AG04449 (cell line): ENCODE results near the gene POLR3K.

ENCODE experiments used
- CTCF ChIA-PET: fragments of 350-600 bp; formaldehyde crosslinking; extraction: SDS; loops from one replicate; lab custom pipeline; 2021; ENCODE audit warnings: antibody characterized with exemption; lab: Yijun Ruan, JAX
- POLR2A ChIA-PET: fragments of 400-600, 350-600 bp; formaldehyde crosslinking; extraction: SDS; loops from one replicate; lab custom pipeline; 2020; ENCODE audit warnings: antibody characterized with exemption, inconsistent platforms; lab: Yijun Ruan, JAX
- DNase-seq: peaks from one replicate; pipeline ENCODE4 v3.0.0-alpha.2; 2010; ENCODE audit warnings: low read depth, low spot score
- H3K4me3 ChIP-seq: 2 replicates; pipeline ENCODE4 v1.5.1; 2011; ENCODE audit warnings: low read depth, mild to moderate bottlenecking, control low read depth, low read length
- TF ChIP-seq, protein P1 (sequence below): IDR thresholded peaks from one replicate; pipeline ENCODE4 v1.5.1; 2011; ENCODE audit warnings: mild to moderate bottlenecking, moderate library complexity, low read length, control low read depth, inconsistent platforms; ENCODE audit not compliant: insufficient read depth; ENCODE audit errors: missing control alignments

POLR3K gene

DNA sequence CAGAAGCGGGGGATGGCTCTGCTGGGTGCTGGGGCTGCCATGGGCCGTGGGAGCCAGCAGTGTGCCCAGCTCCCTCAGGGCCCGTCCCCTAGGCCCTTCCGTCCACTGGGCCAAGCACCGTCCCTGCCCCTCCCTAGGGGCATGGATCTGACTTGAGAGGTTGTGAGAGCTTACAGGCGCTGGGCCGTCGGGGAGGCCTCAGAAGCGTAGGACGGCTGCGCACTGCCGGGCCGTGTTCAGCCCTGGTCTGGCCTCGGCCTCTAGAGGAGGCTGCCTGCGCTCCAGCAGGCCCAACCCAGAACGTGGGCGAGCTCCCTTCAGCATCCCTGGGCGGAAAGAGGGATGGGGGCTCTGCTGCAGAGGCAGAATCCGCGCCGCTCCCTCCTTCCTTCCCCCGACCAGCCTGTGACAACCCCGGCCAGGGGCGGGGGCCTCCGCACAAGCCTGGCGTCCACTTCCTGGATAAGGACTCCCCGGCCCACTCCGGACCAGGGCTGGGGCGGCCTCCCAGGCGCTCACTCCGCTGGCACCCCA is 23.9 kb upstream of the POLR3K start:
- TF ChIP-seq, protein P1, sequence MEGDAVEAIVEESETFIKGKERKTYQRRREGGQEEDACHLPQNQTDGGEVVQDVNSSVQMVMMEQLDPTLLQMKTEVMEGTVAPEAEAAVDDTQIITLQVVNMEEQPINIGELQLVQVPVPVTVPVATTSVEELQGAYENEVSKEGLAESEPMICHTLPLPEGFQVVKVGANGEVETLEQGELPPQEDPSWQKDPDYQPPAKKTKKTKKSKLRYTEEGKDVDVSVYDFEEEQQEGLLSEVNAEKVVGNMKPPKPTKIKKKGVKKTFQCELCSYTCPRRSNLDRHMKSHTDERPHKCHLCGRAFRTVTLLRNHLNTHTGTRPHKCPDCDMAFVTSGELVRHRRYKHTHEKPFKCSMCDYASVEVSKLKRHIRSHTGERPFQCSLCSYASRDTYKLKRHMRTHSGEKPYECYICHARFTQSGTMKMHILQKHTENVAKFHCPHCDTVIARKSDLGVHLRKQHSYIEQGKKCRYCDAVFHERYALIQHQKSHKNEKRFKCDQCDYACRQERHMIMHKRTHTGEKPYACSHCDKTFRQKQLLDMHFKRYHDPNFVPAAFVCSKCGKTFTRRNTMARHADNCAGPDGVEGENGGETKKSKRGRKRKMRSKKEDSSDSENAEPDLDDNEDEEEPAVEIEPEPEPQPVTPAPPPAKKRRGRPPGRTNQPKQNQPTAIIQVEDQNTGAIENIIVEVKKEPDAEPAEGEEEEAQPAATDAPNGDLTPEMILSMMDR, result no peak
- no peak for DNase-seq
- peak overlapping the region; percentile 74 for H3K4me3 ChIP-seq
- ChIA-PET CTCF (interaction anchor here (0.6 to 25.1 kb wide), 6 partner anchors 9 to 309 kb away, joined by 3 to 728 read pairs (median 6); no protein-coding TSS in a partner anchor), POLR2A (interaction anchor here (0.8 kb wide), 1 partner anchor 17 kb away, joined by 3 read pairs; no protein-coding TSS in a partner anchor)

DNA sequence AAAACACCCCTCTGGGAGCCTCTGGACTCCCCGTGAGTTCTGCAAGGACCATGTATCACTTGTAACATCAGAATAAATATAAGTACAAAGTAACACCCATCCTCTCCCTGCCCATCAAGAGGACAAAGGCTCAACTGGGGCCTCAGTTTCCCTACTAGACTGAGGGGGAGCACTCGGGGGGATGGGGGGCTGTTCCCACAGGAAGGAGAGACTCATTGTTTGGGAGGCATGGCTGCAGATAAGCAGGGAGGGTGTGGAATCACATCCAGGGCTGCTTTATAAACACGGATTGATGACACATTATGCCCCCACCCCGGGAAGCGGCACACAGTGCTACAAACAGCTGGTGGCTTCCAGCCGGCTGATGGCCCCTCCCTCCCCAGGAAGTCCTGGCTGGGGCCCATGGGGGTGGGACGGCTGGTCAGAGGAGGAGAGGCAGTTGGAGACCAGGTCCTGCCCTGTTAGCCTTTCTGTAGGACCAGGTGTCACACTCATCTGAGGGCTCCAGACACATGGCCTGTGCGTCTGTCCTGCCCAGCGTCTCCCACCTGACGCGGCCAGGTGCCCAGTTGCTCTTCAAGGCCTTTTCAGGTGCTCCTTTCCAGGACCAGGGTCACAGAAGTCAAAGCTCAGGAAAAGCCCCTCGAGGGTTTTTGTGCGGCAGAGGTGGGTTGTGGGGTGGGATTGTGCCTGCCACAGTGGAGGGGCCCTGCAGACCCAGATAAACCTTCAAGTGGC is 23.3 kb upstream of the POLR3K start:
- CTCF ChIA-PET, result interaction anchor here (0.6 to 25.1 kb wide), 6 partner anchors 8 to 310 kb away, joined by 3 to 728 read pairs (median 6); no protein-coding TSS in a partner anchor
- DNase-seq, result no peak
- peak overlapping the region; percentile 74 for H3K4me3 ChIP-seq
- TF ChIP-seq, protein P1, result no peak
- POLR2A ChIA-PET, result interaction anchor here (1.7 kb wide), 1 partner anchor 8 kb away, joined by 10 read pairs; no protein-coding TSS in a partner anchor

DNA sequence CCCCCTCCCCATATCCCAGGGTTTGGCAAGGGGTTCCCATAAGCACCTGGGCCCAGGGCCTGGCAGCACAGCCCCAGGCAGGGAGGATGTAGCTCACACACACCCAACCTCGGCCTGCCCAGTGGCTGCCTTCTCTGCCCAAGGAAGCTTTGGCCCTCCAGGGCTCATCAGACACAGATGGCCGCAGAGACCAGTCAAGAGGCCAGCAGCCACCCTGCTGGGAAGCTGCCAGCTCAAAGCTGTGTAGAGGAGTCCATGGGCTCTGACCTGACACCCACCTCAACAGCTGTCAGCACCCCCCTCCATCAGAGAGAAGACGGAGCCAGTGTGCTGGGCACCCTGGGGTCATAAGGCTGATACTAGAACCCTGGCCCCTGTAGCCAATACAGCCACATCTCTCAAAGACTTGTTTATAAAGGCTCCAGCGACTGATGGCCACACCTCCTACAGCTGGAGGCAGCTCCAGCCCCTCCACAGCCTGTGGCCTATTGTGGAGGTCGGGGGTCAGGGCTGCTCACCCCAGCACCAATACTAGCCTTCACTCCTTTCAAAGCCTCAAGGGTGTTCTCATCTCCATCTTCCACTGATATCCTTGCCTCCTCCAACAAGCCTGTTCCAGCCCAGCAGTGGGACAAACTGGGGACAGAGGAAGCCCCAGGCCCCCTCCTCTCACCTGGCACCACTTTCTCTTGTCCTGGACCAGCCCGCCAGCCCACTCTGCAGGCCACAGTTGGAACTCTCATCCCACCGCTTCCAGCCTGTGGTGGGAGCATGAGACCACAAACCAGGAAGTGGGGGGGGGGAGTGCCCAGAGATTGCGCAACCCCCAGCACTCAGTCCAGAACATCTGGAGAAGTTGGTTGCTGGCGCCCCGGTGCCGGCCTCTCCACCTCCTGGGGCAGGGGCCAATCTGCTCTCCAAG is 22.4 kb upstream of the POLR3K start:
- ChIA-PET POLR2A (interaction anchor here (1.7 kb wide), 1 partner anchor 9 kb away, joined by 10 read pairs; no protein-coding TSS in a partner anchor), CTCF (interaction anchor here (0.9 to 25.1 kb wide), 5 partner anchors 7 to 41 kb away, joined by 4 to 728 read pairs (median 8); no protein-coding TSS in a partner anchor)
- TF ChIP-seq, protein P1, result peak; percentile 36
- DNase-seq, result no peak
- no peak overlapping the region for H3K4me3 ChIP-seq

DNA sequence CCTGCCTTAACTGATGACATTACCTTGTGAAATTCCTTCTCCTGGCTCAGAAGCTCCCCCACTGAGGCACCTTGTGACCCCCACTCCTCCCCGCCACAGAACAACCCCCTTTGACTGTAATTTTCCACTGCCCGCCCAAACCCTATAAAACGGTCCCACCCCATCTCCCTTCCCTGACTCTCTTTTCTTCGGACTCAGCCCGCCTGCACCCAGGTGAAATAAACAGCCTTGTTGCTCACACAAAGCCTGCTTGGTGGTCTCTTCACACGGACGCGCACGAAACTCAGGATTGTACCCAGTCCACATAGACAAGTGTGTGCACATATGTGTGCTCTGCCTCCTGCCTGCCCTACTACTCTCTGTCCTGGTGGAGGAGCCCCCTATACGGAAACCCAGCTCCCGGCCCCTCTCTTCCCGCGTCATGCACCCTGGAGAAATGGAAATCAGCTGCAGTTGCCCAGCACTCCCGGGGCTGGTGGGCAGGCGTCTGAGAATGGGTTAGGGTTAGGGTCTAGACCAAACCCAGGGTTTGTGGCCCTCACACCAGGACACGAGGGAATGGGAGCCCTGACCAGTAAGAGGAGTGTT is 21.4 kb upstream of the POLR3K start:
- CTCF ChIA-PET, result interaction anchor here (0.9 to 25.1 kb wide), 5 partner anchors 11 to 42 kb away, joined by 4 to 728 read pairs (median 20); no protein-coding TSS in a partner anchor
- TF ChIP-seq, protein P1, result no peak
- POLR2A ChIA-PET, result interaction anchor here (1.2 to 1.7 kb wide), 2 partner anchors 10 kb away, joined by 4 to 10 read pairs; no protein-coding TSS in a partner anchor
- H3K4me3 ChIP-seq, result no peak overlapping the region
- no peak for DNase-seq

DNA sequence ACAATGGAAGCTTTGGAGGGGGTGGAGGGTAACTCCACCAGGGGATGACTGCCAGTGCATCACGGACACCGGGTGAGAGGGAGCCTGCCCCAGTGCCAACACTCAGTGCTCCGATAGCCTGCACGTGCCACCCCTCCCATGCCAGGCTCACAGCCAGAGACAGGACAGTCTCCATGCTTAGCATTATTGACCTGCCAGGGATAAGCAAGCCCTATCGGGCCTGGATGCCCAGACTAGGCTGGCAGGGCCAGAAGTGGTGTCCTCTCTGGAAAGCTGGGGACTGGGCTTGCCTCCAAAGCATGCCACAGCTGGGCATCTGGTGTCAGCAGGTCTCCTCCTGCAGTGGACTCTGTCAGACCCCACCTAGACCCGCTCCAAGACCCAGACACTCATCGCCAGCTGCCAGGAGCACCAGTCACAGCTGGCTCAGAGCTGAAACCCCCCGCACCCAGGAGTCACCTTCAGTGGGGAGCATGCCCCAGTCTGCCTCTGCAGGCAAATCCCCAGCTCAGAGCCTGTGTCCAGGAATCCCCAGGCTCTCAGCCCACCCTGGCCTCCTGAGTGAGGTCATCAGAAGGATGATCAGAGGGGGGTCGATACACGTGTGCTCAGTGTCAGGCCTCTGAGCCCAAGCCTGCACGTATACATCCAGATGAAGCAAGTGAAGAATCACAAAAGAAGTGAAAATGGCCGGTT is 20.8 kb upstream of the POLR3K start:
- TF ChIP-seq, protein P1, result no peak
- ChIA-PET POLR2A (interaction anchor here (1.2 kb wide), 1 partner anchor 11 kb away, joined by 4 read pairs; no protein-coding TSS in a partner anchor), CTCF (interaction anchor here (0.9 to 25.1 kb wide), 5 partner anchors 10 to 138 kb away, joined by 4 to 728 read pairs (median 20); no protein-coding TSS in a partner anchor)

More for the DNA sequence above, 20.8 kb upstream of the POLR3K start:
- no peak overlapping the region for H3K4me3 ChIP-seq
- no peak for DNase-seq
